Middle frontal gyrus (tissue), 1 donor: ENCODE measurements around the gene B9D1.

ENCODE experiments used
- DNase-seq: peaks from one replicate; pipeline ENCODE4 v3.0.0-alpha.2; 2015; ENCODE audit warnings: low spot score; ENCODE audit errors: extremely low spot score

B9D1 gene

DNA sequence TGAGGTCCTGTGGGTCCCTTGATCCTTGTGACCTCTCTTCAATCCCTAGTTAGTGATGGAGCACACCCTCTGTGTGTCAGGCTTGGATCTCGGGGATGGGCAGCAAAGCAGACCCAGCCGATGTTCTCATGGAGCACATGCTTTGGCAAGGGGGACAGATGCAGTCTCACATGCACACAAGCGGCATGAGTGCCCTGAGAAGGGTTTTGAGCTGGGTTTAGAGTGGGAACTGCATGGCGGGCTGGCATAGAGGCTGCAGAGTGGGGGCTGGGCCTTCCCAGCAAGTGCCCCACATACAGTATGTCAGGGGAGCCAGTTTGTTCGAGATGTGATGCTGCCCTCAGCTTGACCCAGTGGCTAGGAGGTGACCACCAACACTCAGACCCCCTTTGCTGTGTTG lies 41.6 kb downstream of the B9D1 start:
- no peak for DNase-seq

- DNase-seq, result no peak
Observed at GRCh38 chr17:19319771-19320505, 42.6 kb downstream of the B9D1 start.

GRCh38 chr17:19318611-19319010 lies 43.9 kb downstream of the B9D1 start:
- DNase-seq, result no peak

DNA sequence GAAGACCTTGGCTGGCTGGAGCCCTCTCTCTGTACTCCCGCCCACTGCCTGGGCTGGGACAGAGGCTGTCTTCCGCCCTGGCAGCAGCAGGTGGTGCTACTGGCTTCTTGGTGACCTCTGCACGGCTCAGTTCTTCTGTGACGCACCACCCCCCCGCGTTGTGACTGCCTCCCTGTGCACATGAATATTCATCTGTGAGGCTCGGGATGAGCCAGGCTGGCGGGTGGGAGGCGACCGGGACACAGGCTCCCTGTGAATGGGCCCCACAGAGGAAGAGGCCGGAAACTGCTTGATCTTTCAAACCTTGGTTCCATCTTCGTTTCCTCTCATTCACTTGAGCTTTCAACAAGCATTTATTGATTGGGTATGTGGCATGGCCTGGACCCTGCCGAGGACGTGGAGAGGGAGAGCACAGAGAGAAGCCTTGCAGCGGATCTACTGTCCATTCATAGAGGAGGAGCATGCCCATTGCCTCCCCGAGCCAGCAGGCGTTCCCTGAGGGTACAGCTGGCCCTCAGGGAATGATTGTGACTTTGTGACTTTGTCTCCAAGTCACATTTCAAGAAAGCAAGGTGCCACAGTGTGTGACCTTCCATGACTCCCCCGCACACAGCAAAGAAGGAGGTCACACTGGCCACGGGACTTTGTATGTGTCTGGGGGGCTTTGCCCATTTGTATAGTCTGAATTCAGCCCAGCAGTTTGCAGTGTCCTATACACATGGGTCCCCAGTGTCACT lies 45.0 kb downstream of the B9D1 start:
- DNase-seq, result peak; percentile 71

GRCh38 chr17:19316761-19317358 lies 45.7 kb downstream of the B9D1 start:
- peak; percentile 27 for DNase-seq

GRCh38 chr17:19315104-19315503 lies 47.4 kb downstream of the B9D1 start:
- DNase-seq, result no peak

GRCh38 chr17:19313746-19314651 lies 48.5 kb downstream of the B9D1 start:
- no peak for DNase-seq

GRCh38 chr17:19313066-19313745 lies 49.3 kb downstream of the B9D1 start:
- DNase-seq, result no peak

GRCh38 chr17:19312406-19312805 lies 50.1 kb downstream of the B9D1 start:
- DNase-seq, result no peak

DNA sequence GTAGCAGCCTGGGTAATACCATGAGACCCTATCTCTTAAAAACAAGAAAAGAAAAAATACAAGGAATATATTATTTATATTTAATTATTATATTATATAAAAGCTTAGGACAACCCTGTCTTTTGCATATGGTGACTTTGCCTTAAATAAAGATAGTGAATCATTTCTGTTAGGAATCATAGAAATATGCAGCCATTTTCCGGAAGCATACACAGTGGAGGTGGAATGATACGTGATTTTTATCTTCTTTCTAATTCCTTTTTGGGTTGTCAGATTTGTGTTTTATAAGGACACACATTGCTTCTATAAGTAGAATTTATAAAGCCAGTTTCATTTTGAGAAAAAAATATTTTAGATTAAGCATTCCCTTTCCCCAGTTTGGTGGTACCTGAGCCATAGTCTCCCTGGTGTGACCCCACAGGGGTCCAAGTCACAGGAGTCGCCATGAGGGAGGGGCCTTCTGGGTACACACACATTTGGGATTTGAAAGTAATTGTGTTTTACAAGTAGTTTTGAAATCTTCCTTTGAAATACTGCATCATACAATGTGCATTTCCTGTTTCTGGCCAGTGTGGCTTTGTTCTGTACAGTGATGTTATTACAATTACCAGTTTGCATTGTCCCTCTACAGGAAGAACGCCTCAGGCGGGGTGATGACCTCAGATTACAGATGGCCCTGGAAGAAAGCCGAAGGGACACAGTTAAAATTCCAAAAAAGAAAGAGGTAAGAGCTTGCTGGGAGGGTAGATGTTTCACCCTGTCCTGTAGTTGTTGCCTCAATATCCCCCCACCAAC lies 50.9 kb downstream of the B9D1 start:
- DNase-seq, result no peak

- no peak for DNase-seq
Observed at GRCh38 chr17:19311016-19311415, 51.5 kb downstream of the B9D1 start.

DNA sequence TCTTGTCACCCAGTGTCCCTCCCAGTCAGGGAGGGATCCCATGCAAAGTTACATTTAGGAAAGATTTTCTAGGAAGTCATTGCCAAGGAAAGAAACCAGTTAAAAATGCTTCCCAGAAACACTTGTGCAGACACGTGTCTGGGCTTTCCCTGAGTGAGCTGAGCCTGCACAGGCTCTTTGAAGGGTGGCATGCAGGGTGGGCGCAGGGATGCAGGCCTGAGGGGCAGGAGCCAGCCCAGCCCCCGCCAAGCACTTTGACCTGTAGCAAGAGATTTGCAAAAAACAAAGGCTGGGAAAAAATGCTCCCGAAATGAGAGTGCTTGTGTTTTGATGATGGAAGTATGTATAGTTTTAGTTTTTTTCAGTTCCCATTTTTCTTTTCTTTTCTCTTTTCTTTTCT lies 52.4 kb downstream of the B9D1 start:
- DNase-seq, result no peak

DNA sequence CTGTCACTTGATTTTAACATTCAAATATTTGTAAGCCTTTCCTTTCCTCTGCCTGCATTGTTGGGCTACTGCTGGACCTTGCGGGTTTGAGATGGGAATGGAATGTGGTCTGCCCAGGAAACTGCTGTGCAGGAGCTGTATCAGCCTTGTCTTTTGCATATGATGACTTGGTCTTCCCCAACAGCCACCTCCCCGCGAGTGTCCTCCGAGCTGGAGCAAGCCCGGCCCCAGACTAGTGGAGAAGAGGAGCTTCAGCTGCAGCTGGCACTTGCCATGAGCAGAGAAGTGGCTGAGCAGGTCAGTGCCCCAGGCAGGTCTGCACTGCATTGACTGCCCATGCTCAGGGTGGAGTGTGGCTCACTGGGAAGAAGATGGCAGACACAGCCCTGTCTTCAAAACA lies 52.8 kb downstream of the B9D1 start:
- no peak for DNase-seq

DNA sequence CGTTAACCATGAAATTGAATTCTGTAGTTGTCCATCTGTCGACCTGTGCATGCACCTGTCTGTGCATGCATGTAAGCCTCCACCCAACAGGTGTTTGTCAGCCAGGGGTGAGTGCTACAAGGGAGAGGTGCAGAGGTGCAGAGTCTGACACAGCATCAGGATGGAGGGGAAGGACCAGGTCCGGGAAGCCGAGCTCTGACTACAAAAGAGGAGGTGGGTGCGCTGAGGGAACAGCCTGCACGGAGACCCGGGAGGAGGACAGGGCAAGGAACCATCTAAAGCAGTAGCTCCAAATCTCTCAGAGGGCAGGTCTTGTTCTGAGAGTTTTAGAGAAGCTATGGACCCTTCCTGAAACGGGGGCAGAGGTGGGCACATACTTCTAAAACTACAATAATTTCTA lies 54.1 kb downstream of the B9D1 start:
- no peak for DNase-seq

GRCh38 chr17:19307521-19307920 lies 55.0 kb downstream of the B9D1 start:
- DNase-seq, result no peak

GRCh38 chr17:19306160-19307111 lies 56.1 kb downstream of the B9D1 start:
- peak; percentile 76 for DNase-seq

GRCh38 chr17:19305761-19306159 lies 56.8 kb downstream of the B9D1 start:
- no peak for DNase-seq

DNA sequence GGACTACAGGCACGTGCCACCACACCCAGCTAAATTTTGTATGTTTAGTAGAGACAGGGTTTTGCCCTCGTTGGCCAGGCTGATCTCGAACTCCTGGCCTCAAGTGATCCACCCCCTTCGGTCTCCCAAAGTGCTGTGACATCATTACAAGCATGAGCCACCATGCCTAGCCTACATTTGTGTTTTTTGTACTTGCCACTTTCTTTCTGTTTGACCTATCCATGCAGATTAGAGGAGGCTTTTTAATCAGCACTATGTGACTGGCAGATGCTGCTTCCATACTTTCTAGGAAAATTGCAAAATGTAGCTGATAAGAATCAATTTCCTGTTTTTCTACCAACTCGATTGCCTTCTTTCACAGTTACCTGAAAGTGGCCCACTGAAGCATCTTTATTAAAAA lies 57.3 kb downstream of the B9D1 start:
- no peak for DNase-seq

GRCh38 chr17:19304751-19305150 lies 57.8 kb downstream of the B9D1 start:
- DNase-seq, result no peak
